GM10266 (cell line): ENCODE measurements around the gene MYO19.

Source experiments
- DNase-seq: peaks from one replicate; pipeline ENCODE4 v3.0.0; 2012; ENCODE audit errors: extremely low spot score
- CTCF ChIP-seq: IDR thresholded peaks from 2 replicates; pipeline ENCODE4 v1.5.1; 2012; ENCODE audit warnings: mild to moderate bottlenecking, low read depth; ENCODE audit not compliant: control insufficient read depth, insufficient read depth; ENCODE audit errors: missing control alignments

MYO19 gene

GRCh38 chr17:36534840-36535668, at the start of gene MYO19, which contains the start of gene PIGW:
MYO19 (minus strand) TSS chr17:36534868; CDS start chr17:36532538, 2,330 bp downstream.
PIGW (plus strand) TSS chr17:36534987; CDS start chr17:36537102, 2,115 bp downstream.
- peak; percentile 90 for DNase-seq

GRCh38 chr17:36583787-36584186, 49.1 kb upstream of the MYO19 start:
- TF ChIP-seq CTCF: no peak
- no peak for DNase-seq

More at GRCh38 chr17:36534840-36535668, at the start of gene MYO19, which contains the start of gene PIGW:
- peak; percentile 42 for TF ChIP-seq CTCF

DNA sequence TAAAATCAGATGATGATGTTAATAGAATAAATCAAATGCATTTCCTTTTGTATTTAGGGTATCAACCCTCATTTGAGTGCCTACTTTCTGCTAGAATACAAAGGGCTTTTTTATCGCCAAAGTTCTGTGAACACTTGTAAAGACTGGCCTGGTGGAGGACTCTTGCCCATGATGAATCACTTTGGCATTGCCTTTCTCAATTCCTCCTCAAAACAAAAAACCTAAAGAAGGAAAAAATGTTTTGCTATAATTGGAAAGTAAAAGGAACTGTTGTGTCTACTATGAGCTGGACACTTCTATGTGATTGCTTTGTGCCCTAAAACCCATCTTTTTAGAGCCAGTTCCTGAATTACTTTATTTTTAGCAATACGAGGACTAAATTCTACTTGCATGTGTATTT, 44.0 kb upstream of the MYO19 start:
- TF ChIP-seq CTCF: no peak
- no peak for DNase-seq

DNA sequence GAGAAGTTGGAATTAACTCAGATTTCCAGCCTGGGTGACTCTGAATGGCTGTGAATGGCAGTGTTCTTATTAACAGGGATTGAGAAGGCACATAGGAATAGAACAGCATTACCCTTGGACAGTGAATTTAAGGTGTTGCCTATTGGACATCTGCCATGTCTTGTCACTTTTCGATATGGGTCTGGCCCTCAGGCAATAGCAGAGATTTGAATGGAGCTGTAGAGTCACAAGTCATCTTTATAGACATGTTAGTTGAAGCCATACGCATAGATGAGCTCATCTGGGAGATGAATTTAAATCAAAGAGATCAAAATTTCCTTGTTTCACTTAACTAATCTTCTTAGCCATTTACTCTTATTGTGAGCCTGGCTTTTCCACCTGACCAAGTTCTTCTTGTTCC, 42.1 kb upstream of the MYO19 start:
- DNase-seq: no peak
- TF ChIP-seq CTCF: no peak

GRCh38 chr17:36575028-36575427, 40.4 kb upstream of the MYO19 start:
- no peak for DNase-seq
- TF ChIP-seq CTCF: no peak

- DNase-seq: no peak
- no peak for TF ChIP-seq CTCF
Observed at GRCh38 chr17:36566081-36566480, 31.4 kb upstream of the MYO19 start.

DNA sequence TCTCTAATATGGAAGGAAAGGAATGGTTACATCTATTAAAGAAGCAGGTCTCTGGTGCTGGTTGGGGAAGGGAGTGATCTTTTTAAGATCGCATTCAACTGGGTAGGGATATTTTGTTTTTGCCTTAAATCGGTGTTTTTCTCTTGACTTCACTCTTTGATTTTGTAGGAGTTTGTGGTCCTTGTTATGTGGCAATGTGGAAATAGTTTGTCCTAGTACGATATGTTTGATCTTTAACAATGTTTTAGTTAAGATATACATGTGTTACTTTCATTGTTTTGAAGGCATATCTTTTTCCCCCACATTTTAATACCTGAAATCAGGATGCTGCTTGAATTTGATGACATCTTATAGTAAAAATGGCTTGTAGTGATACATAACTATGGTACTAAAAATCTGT, 18.8 kb upstream of the MYO19 start:
- TF ChIP-seq CTCF: no peak
- no peak for DNase-seq
